SU-DHL-6 (cell line): ENCODE results near the gene MYO18A.

Source experiments
- CTCF ChIP-seq: fragments of 200-600 bp; sonication (generic); IDR thresholded peaks from one replicate; pipeline ENCODE4 v1.5.1; 2017; ENCODE audit warnings: antibody characterized with exemption, mild to moderate bottlenecking, low read length, moderate library complexity; ENCODE audit not compliant: insufficient read depth, poor library complexity, severe bottlenecking
- EZH2phosphoT487 ChIP-seq: fragments of 200-600 bp; sonication (generic), shearing (Covaris generic); conservative IDR thresholded peaks from 2 replicates; pipeline ENCODE4 v1.6.1; 2018; ENCODE audit warnings: mild to moderate bottlenecking, antibody characterized with exemption, low read length, moderate library complexity, mixed read lengths

GRCh38 chr17:29190039-29190438 is 9.8 kb upstream of the MYO18A start:
- TF ChIP-seq CTCF: no peak
- TF ChIP-seq EZH2phosphoT487: no peak
